OCI-LY1 (cell line): Measurements from ENCODE around the gene ABLIM1.

Experiments
- H2AFZ ChIP-seq: fragments of 200-600 bp; sonication (generic), shearing (Covaris generic); 2 replicates; pipeline ENCODE4 v1.6.0; 2014; ENCODE audit warnings: antibody characterized with exemption, mild to moderate bottlenecking, low read length
- H3F3A ChIP-seq: fragments of 200-600 bp; sonication (generic), shearing (Covaris generic); 2 replicates; pipeline ENCODE4 v1.6.0; 2014; ENCODE audit warnings: mild to moderate bottlenecking, antibody characterized with exemption, low read length, moderate library complexity; ENCODE audit not compliant: insufficient read depth
- H3K27ac ChIP-seq: fragments of 200-600 bp; sonication (generic); 2 replicates; pipeline ENCODE4 v1.5.1; 2014; ENCODE audit warnings: low read length, mixed run types, mild to moderate bottlenecking, low read depth; ENCODE audit not compliant: poor library complexity, severe bottlenecking
- H3K27me3 ChIP-seq: fragments of 200-600 bp; sonication (generic); 2 replicates; pipeline ENCODE4 v1.6.0; 2014; ENCODE audit warnings: antibody characterized with exemption, mild to moderate bottlenecking, low read length, moderate library complexity; ENCODE audit not compliant: insufficient read depth
- H3K36me3 ChIP-seq: fragments of 200-600 bp; sonication (generic); 2 replicates; pipeline ENCODE4 v1.6.1; 2014; ENCODE audit warnings: mild to moderate bottlenecking, antibody characterized with exemption, low read length, moderate library complexity, mixed read lengths; ENCODE audit not compliant: insufficient read depth
- H3K4me1 ChIP-seq: fragments of 200-600 bp; sonication (generic); 2 replicates; pipeline ENCODE4 v1.5.1; 2014; ENCODE audit warnings: mild to moderate bottlenecking, low read length, moderate library complexity; ENCODE audit not compliant: insufficient read depth, severe bottlenecking
- H3K4me2 ChIP-seq: fragments of 200-600 bp; sonication (generic), shearing (Covaris generic); 2 replicates; pipeline ENCODE4 v1.6.1; 2014; ENCODE audit warnings: low read length
- H3K4me3 ChIP-seq: fragments of 200-600 bp; sonication (generic); 2 replicates; pipeline ENCODE4 v1.5.1; 2014; ENCODE audit warnings: low read length, low read depth, mild to moderate bottlenecking, mixed read lengths; ENCODE audit not compliant: poor library complexity, severe bottlenecking
- H3K79me2 ChIP-seq: fragments of 200-600 bp; shearing (Covaris generic); 2 replicates; pipeline ENCODE4 v1.6.1; 2016; ENCODE audit warnings: mixed run types, low read length, mixed read lengths; ENCODE audit not compliant: insufficient read depth
- H3K9ac ChIP-seq: fragments of 200-600 bp; sonication (generic), shearing (Covaris generic); 2 replicates; pipeline ENCODE4 v1.6.1; 2014; ENCODE audit warnings: mild to moderate bottlenecking, low read length, mixed read lengths
- H3K9me2 ChIP-seq: fragments of 200-600 bp; sonication (generic), shearing (Covaris generic); 2 replicates; pipeline ENCODE4 v1.6.1; 2014; ENCODE audit warnings: low read depth, mild to moderate bottlenecking, low read length, mixed read lengths
- H3K9me3 ChIP-seq: fragments of 200-600 bp; shearing (Covaris generic); 2 replicates; pipeline ENCODE4 v1.6.1; 2014; ENCODE audit warnings: low read length, mixed read lengths
- H4K20me1 ChIP-seq: fragments of 200-600 bp; sonication (generic), shearing (Covaris generic); 2 replicates; pipeline ENCODE4 v1.6.0; 2016; ENCODE audit warnings: mild to moderate bottlenecking, low read length; ENCODE audit not compliant: insufficient read depth
- EZH2 ChIP-seq: fragments of 200-600 bp; sonication (generic), shearing (Covaris generic); IDR thresholded peaks from 2 replicates; pipeline ENCODE4 v1.8.0; 2017; ENCODE audit warnings: borderline replicate concordance, mixed run types, mild to moderate bottlenecking, antibody characterized with exemption, low read length, moderate library complexity, mixed read lengths
- TF ChIP-seq, protein P1 (sequence below): fragments of 200-600 bp; sonication (generic), shearing (Covaris generic); IDR thresholded peaks from 2 replicates; pipeline ENCODE4 v1.5.1; 2017; ENCODE audit warnings: mild to moderate bottlenecking, antibody characterized with exemption, low read length, moderate library complexity, mixed read lengths

ABLIM1 gene

DNA sequence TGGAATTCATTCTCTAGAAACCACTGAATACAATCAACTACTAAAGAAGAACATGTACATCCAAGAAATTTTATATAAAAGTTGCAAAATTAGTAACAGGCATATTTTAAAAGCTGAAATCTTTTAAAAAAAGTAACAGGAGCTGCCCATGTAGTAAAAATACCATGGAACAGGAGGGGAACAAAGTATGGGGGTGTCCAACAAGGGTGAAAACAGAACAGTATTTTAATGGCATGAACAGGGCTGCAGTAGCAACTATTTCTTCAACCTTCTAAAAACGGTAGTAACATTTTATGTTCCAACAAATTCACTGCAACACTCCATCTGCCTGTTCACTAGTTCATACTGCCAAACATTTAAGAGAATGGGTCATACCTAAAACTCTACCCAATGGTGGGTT is 77.0 kb downstream of the ABLIM1 start:
- H3K36me3 ChIP-seq = no peaks in the 10 kb centered on the region
- H2AFZ ChIP-seq = no peak overlapping the region
- H3K9me3 ChIP-seq = no peaks in the 10 kb centered on the region
- H3K27me3 ChIP-seq = no peaks in the 10 kb centered on the region; the same call in 1 of the 2 replicates
- H3K4me1 ChIP-seq = no peaks in the 10 kb centered on the region
- no peaks in the 10 kb centered on the region for H3K9me2 ChIP-seq
- no peaks in the 10 kb centered on the region for H4K20me1 ChIP-seq
- H3F3A ChIP-seq = no peaks in the 10 kb centered on the region
- no peak for TF ChIP-seq EZH2
- TF ChIP-seq, protein P1, sequence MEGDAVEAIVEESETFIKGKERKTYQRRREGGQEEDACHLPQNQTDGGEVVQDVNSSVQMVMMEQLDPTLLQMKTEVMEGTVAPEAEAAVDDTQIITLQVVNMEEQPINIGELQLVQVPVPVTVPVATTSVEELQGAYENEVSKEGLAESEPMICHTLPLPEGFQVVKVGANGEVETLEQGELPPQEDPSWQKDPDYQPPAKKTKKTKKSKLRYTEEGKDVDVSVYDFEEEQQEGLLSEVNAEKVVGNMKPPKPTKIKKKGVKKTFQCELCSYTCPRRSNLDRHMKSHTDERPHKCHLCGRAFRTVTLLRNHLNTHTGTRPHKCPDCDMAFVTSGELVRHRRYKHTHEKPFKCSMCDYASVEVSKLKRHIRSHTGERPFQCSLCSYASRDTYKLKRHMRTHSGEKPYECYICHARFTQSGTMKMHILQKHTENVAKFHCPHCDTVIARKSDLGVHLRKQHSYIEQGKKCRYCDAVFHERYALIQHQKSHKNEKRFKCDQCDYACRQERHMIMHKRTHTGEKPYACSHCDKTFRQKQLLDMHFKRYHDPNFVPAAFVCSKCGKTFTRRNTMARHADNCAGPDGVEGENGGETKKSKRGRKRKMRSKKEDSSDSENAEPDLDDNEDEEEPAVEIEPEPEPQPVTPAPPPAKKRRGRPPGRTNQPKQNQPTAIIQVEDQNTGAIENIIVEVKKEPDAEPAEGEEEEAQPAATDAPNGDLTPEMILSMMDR = no peak
- no peaks in the 10 kb centered on the region for H3K79me2 ChIP-seq
- H3K9ac ChIP-seq = no peak overlapping the region
- H3K27ac ChIP-seq = no peak overlapping the region
- H3K4me3 ChIP-seq = no peak overlapping the region
- no peak overlapping the region for H3K4me2 ChIP-seq

DNA sequence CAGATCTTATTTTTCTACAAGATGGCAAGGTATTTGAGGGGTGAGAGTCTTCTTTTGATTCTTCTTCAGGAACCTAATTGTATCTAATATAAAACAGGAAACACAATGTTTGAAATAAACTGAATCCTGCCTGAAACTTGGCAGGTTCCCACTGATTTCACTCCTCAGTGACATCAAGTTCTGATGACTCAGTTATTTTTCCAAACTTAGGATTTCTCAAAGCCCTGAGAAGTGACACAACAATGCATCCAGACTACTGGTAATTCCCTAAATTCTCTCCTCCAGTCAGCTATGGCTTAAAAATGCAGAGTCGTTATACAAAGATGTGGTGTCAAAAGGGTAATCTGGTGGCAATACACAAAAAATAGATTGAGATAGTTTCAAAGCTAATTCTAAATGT is 80.9 kb downstream of the ABLIM1 start:
- Histone ChIP-seq H4K20me1 (no peaks in the 10 kb centered on the region), H3K4me3 (no peak overlapping the region), H3K9me3 (no peaks in the 10 kb centered on the region), H3F3A (no peaks in the 10 kb centered on the region), H3K79me2 (no peaks in the 10 kb centered on the region), H3K9me2 (no peaks in the 10 kb centered on the region), H3K27ac (no peak overlapping the region), H3K4me1 (no peaks in the 10 kb centered on the region), H3K36me3 (no peaks in the 10 kb centered on the region), H3K9ac (no peak overlapping the region), H3K4me2 (no peak overlapping the region), H3K27me3 (no peaks in the 10 kb centered on the region; the same call in none of the 2 replicates), H2AFZ (no peak overlapping the region)
- TF ChIP-seq, protein P1 = no peak

DNA sequence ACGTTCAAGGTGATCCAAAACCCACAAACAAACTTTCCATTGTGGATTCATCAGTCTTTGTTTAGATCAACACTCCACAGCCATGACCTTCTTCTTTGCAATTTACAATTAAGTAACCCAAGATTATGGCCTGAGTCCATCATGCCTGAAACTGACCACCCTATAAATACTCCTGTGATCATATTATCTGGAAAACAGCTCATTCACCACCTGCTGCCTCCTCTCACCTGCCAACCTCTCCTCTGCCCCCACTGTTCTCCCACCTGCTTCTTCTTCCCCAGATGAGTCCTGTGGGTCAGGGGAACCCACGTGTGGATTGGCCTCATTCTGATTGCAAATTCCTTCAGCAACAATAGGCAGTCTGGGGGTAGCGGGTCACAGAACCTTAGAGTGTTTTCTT is 81.4 kb downstream of the ABLIM1 start:
- no peak overlapping the region for H3K4me2 ChIP-seq
- no peak overlapping the region for H3K9ac ChIP-seq
- H3K4me1 ChIP-seq = no peaks in the 10 kb centered on the region
- H3K4me3 ChIP-seq = no peak overlapping the region
- H3K27ac ChIP-seq = no peak overlapping the region
- no peak overlapping the region for H2AFZ ChIP-seq
- no peaks in the 10 kb centered on the region for H3K9me3 ChIP-seq
- H4K20me1 ChIP-seq = no peaks in the 10 kb centered on the region
- TF ChIP-seq, protein P1 = no peak
- TF ChIP-seq EZH2 = no peak
- no peaks in the 10 kb centered on the region; the same call in none of the 2 replicates for H3K27me3 ChIP-seq
- no peaks in the 10 kb centered on the region for H3K9me2 ChIP-seq
- no peaks in the 10 kb centered on the region for H3K79me2 ChIP-seq
- H3F3A ChIP-seq = no peaks in the 10 kb centered on the region
- H3K36me3 ChIP-seq = no peaks in the 10 kb centered on the region
